ENCODE data around the gene ACOX3. TPM values are rescaled to one million over a fixed set of nuclear protein-coding genes. Genes with fewer than 3 reads are reported as not detected.

Gene ACOX3
- total and polyA plus RNA-seq, 4 donors = 11.4 to 24.6 (median 13.6) TPM

- no peaks in the 10 kb centered on the region for H3K27me3 ChIP-seq (ENCODE audit: control insufficient read depth in 4 of 4, insufficient read depth in 4 of 4, low read length in 3 of 4)
- no peak overlapping the region for H3K4me3 ChIP-seq (ENCODE audit: low read depth in 1 of 3, low read length in 3 of 3)
- H3K36me3 ChIP-seq (ENCODE audit: control insufficient read depth in 4 of 4, insufficient read depth in 3 of 4, low read depth in 1 of 4, low read length in 3 of 4) = no peaks in the 10 kb centered on the region
- TF ChIP-seq HNF4A (conservative IDR thresholded peaks at IDR 0.05) (no peak), TAF1 (conservative IDR thresholded peaks at IDR 0.05) (no peak), REST (IDR thresholded peaks at IDR 0.05) (no peak), SP1 (IDR thresholded peaks at IDR 0.05) (no peak), NR2F2 (IDR thresholded peaks at IDR 0.05) (no peak), HNF4G (IDR thresholded peaks at IDR 0.05) (no peak), RXRA (IDR thresholded peaks at IDR 0.05) (no peak), JUND (IDR thresholded peaks at IDR 0.05) (no peak), RAD21 (IDR thresholded peaks at IDR 0.05) (no peak), FOXA1 (IDR thresholded peaks at IDR 0.05) (no peak), ZBTB33 (IDR thresholded peaks at IDR 0.05) (no peak), EGR1 (IDR thresholded peaks at IDR 0.05; ENCODE audit: low read depth in 2 of 2) (no peak), YY1 (IDR thresholded peaks at IDR 0.05) (no peak)
- H3K4me1 ChIP-seq (ENCODE audit: control insufficient read depth in 4 of 4, insufficient read depth in 4 of 4, low read length in 3 of 4) = no peaks in the 10 kb centered on the region
- DNase-seq (ENCODE audit: low spot score) = no peak
- H3K9ac ChIP-seq (ENCODE audit: low read depth in 1 of 2, low read length in 2 of 2) = no peak overlapping the region
- 83% methylated on average over 39 of the region's 39 CpGs for WGBS
- H3K27ac ChIP-seq (ENCODE audit: low read depth in 1 of 2, low read length in 2 of 2) = no peak overlapping the region
- no peaks in the 10 kb centered on the region for H3K9me3 ChIP-seq (ENCODE audit: control insufficient read depth in 4 of 4, low read length in 3 of 4)
These were observed 94.3 kb downstream of the ACOX3 start for GRCh38 chr4:8345946-8346814.

- no peak for DNase-seq (ENCODE audit: low spot score)
- Histone ChIP-seq H3K9me3 (ENCODE audit: control insufficient read depth in 4 of 4, low read length in 3 of 4) (no peaks in the 10 kb centered on the region), H3K27ac (ENCODE audit: low read depth in 1 of 2, low read length in 2 of 2) (no peak overlapping the region), H3K4me3 (ENCODE audit: low read depth in 1 of 3, low read length in 3 of 3) (no peak overlapping the region), H3K36me3 (ENCODE audit: control insufficient read depth in 4 of 4, insufficient read depth in 3 of 4, low read depth in 1 of 4, low read length in 3 of 4) (no peaks in the 10 kb centered on the region), H3K4me1 (ENCODE audit: control insufficient read depth in 4 of 4, insufficient read depth in 4 of 4, low read length in 3 of 4) (no peaks in the 10 kb centered on the region), H3K9ac (ENCODE audit: low read depth in 1 of 2, low read length in 2 of 2) (no peak overlapping the region), H3K27me3 (ENCODE audit: control insufficient read depth in 4 of 4, insufficient read depth in 4 of 4, low read length in 3 of 4) (no peaks in the 10 kb centered on the region)
- no peak for TF ChIP-seq HNF4G (IDR thresholded peaks at IDR 0.05)
- WGBS = 92% methylated on average over 34 of the region's 34 CpGs
These were observed 95.2 kb downstream of the ACOX3 start for GRCh38 chr4:8345053-8345945.

Data from liver (tissue), 9 donors.